Sigmoid colon (tissue), 7 donors: ENCODE data around the gene MFF. TPM values are rescaled to one million over a fixed set of nuclear protein-coding genes. Genes with fewer than 3 reads are reported as not detected.
A peak's percentile ranks its signal among the peaks of the same experiment; 100 is the strongest.

ENCODE experiments used
- DNase-seq: peaks from one replicate; pipeline ENCODE4 v3.0.0-alpha.2; 2019
- H3K27ac ChIP-seq, 4 donors: fragments of 200-600 bp; sonication (generic); one replicate each; pipeline ENCODE4 v1.5.1; 2016 to 2019; ENCODE audit warnings: mild to moderate bottlenecking in 1 of 4
- H3K27me3 ChIP-seq, 3 donors: fragments of 200-600 bp; sonication (generic); one replicate each; pipeline ENCODE4 v1.5.1; 2019; ENCODE audit warnings: mild to moderate bottlenecking in 1 of 3
- H3K36me3 ChIP-seq, 4 donors: fragments of 200-600 bp; sonication (generic); one replicate each; pipeline ENCODE4 v1.5.1; 2016 to 2019
- H3K4me1 ChIP-seq, 4 donors: fragments of 200-600 bp; sonication (generic); one replicate each; pipeline ENCODE4 v1.5.1; 2017 to 2019
- H3K4me3 ChIP-seq, 4 donors: fragments of 200-600 bp; sonication (generic); one replicate each; pipeline ENCODE4 v1.5.1; 2017 to 2019; ENCODE audit warnings: mild to moderate bottlenecking in 2 of 4, moderate library complexity in 1 of 4
- H3K9me3 ChIP-seq, 4 donors: fragments of 200-600 bp in 3 of 4; sonication (generic) in 3 of 4; one replicate each; pipeline versions ENCODE4 v1.5.1 to v1.6.1; 2013 to 2019
- CTCF ChIP-seq, 4 experiments: fragments of 450-650 bp in 3 of 4; fragments of 200-600 bp in 1 of 4; IDR thresholded peaks; one replicate each; pipeline ENCODE4 v1.5.1; 2016 to 2019; ENCODE audit warnings: antibody characterized with exemption in 4 of 4, mild to moderate bottlenecking in 3 of 4, moderate library complexity in 2 of 4
- EP300 ChIP-seq, 4 donors: sonication (generic); formaldehyde crosslinking; IDR thresholded peaks; one replicate each; pipeline ENCODE4 v1.6.1; 2017; ENCODE audit warnings: antibody characterized with exemption in 4 of 4
- POLR2A ChIP-seq, 2 donors: fragments of 450-650 bp; IDR thresholded peaks; one replicate each; pipeline ENCODE4 v1.6.1; 2016; ENCODE audit warnings: antibody characterized with exemption in 2 of 2, mild to moderate bottlenecking in 2 of 2, moderate library complexity in 2 of 2
- POLR2AphosphoS5 ChIP-seq, 4 donors: sonication (generic); formaldehyde crosslinking; IDR thresholded peaks; one replicate each; pipeline ENCODE4 v1.6.1; 2017; ENCODE audit warnings: antibody characterized with exemption in 4 of 4
- WGBS, 2 donors: extraction: QIAGEN DNeasy Blood & Tissue Kit; methylation state at CpG; one replicate each; pipeline ENCODE4 v1.1.7; 2013; 5-methylcytosine and 5-hydroxymethylcytosine counted together
- intact Hi-C: fragments of 100-400 bp; cut with DNase I; formaldehyde crosslinking; loops from one replicate; pipeline ENCODE4 v1.15.1; 2023
- polyA plus RNA-seq, 3 donors: library from polyadenylated mRNA; stranded (reverse); fragments of 200-250 nt; gene quantifications; one replicate each; pipeline ENCODE4 v1.2.3, GENCODE V29; 2013
- total RNA-seq, 4 donors: library from RNA; depleted of rRNA; stranded (reverse); fragments of >200 nt; gene quantifications; one replicate each; pipeline ENCODE4 v1.1.0, GENCODE V29; 2016
- donor health status: healthy with polysubstance abuse.
- donor health status: Bipolar disorder and iron deficiency.
- donor health status: healthy.

The MFF gene
- total and polyA plus RNA-seq, 7 donors: 72.1 to 138 (median 109) TPM

DNA sequence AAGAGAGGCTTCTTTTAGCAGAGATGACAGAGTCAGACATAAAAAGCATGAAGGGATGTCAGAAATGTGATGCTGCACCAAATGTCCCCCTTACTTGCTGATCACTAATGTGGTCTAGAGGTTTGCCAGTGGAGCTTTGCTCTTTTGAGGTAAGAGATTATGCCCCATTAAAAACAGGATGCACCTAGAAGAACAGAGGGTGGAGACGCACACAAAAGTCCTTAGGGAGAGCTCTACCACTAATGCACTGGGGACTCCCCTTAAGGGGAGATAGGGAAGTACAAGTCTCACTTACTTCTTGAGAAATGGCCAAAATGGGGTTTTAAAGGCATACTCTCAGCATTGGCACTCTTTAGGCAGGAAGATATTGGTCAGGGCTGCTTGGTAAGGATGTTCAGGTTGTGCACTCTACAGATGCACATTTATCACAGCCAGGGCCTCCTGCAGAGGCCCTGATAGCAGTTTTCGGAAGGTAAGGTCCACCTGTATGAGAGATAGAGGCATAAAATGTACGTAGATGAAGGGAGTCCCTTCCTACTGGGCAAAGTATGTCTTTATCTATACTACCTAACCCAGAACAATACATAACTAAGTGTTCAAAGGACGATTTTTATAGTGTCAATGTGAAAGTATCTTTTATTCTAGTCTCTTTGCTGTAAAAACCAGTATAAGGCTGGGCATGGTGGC is 79.7 kb downstream of the MFF start:
- WGBS, 2 donors: 52 to 73% methylated on average over 4 of the region's 4 CpGs
- Histone ChIP-seq H3K27ac (no peak overlapping the region), H3K4me3 (no peak overlapping the region), H3K4me1 (peaks cover 0 to 16% (median 11%) of the 10 kb centered on the region in 4 donors), H3K9me3 (no peaks in the 10 kb centered on the region), H3K36me3 (no peaks in the 10 kb centered on the region), H3K27me3 (no peaks in the 10 kb centered on the region)
- DNase-seq: no peak
- TF ChIP-seq POLR2A (IDR thresholded peaks at IDR 0.05): no peak
- no peak for TF ChIP-seq EP300 (IDR thresholded peaks at IDR 0.05)
- TF ChIP-seq POLR2AphosphoS5 (IDR thresholded peaks at IDR 0.05): no peak
- TF ChIP-seq CTCF (IDR thresholded peaks at IDR 0.05): no peak
- intact Hi-C loops: no loop called here

DNA sequence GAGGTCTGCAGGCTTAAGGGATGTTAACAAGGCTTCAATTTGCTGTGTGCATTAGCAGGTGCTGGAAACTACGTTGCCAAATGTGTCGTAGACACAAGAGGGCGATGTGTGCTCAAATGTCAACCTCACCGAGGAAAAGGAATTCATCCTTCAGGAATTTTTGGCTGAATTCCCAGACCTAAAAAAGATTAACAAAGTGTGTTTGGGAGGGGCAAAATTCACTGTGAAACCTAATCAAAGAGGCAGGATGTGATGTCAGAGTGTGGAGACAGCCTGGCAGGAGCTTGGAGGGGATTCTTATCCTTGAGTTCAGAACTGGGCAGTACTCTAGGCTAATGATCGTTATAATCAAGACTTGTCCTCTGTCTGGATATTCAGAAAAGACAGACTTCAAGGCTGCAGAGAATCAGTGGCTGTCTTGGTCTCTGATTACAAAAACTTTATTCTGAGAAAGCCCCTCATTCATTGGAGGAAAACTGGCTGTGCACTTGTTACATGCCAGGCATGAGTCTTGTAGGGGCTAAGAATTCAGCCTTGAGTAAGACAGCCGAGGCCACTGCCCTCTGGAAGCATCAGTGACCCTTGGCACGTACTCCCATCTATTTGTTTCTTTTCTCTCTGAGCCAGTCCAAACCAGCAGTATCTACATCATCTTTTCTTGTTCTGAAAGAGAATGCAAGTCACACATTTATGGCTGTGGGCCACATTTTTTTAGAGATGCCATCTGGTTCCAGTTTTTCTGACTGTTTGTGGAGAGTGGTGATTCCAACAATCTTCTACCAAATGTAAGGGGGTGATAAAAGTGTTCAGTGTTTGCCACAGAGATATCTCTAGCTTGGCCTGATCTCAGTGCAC is 81.4 kb downstream of the MFF start:
- peak; percentile 68 for DNase-seq
- WGBS, 2 donors: 5 to 13% methylated on average over 7 of the region's 7 CpGs
- intact Hi-C loops: loop anchor here (2.0 kb wide), 1 partner anchor 360 kb away; no protein-coding TSS in a partner anchor
- Histone ChIP-seq H3K27me3 (no peaks in the 10 kb centered on the region), H3K4me3 (no peak overlapping the region), H3K27ac (peak overlapping the region; percentile 53 to 76 (median 56)), H3K9me3 (no peaks in the 10 kb centered on the region), H3K36me3 (no peaks in the 10 kb centered on the region), H3K4me1 (peaks cover 0 to 16% (median 11%) of the 10 kb centered on the region in 4 donors)
- TF ChIP-seq EP300 (IDR thresholded peaks at IDR 0.05) (no peak), POLR2A (IDR thresholded peaks at IDR 0.05) (no peak), CTCF (IDR thresholded peaks at IDR 0.05) (peak in 3 of 4 experiments; percentile 43 to 52 (median 47)), POLR2AphosphoS5 (IDR thresholded peaks at IDR 0.05) (peak in 3 of 4 donors; percentile 37 to 47 (median 44))

Other genes with a start within 250 kb of the MFF start
- gene COL4A4, start 161.0 kb upstream of the MFF start, total RNA-seq: 1 to 10 TPM in 3 of 4 donors, under 1 TPM in 1; 0.49 to 1.4 (median 1.1) TPM
- 1 to 10 TPM in 1 of 3 donors, not detected in 2; 1.6 TPM for gene COL4A4, start 161.0 kb upstream of the MFF start, polyA plus RNA-seq
- gene COL4A3, start 160.6 kb upstream of the MFF start, total RNA-seq: 1 to 10 TPM in 2 of 4 donors, under 1 TPM in 2; 0.68 to 1.6 (median 1.1) TPM
- gene COL4A3, start 160.6 kb upstream of the MFF start, polyA plus RNA-seq: 1 to 10 TPM in 1 of 3 donors, under 1 TPM in 1, not detected in 1; under 0.01 to 1.0 TPM
- gene TM4SF20, start 54.1 kb downstream of the MFF start, total RNA-seq: not detected
- gene TM4SF20, start 54.1 kb downstream of the MFF start, polyA plus RNA-seq: 1 to 10 TPM; 1.5 to 8.4 (median 2.3) TPM
- not detected for gene SCYGR1, start 62.7 kb downstream of the MFF start, total RNA-seq
- gene SCYGR1, start 62.7 kb downstream of the MFF start, polyA plus RNA-seq: not detected
- gene AGFG1, start 146.9 kb downstream of the MFF start, total RNA-seq: 10 to 100 TPM; 41.8 to 53.9 (median 44.1) TPM
- 10 to 100 TPM; 36.0 to 49.5 (median 43.6) TPM for gene AGFG1, start 146.9 kb downstream of the MFF start, polyA plus RNA-seq